Adrenal gland (tissue), 12 donors: ENCODE measurements around the gene RPL11. TPM values are rescaled to one million over a fixed set of nuclear protein-coding genes. Genes with fewer than 3 reads are reported as not detected.

Source experiments
- DNase-seq, 7 donors: peaks; one replicate each; pipeline ENCODE4 v3.0.0-alpha.2; 2019 to 2020
- H3K27ac ChIP-seq, 5 donors: fragments of 200-600 bp; sonication (generic) in 4 of 5; 1 replicate in 3 of 5; 2 replicates in 2 of 5; pipeline versions ENCODE4 v1.5.1 to v1.8.0; 2016 to 2020; ENCODE audit warnings: mild to moderate bottlenecking in 1 of 5
- H3K27me3 ChIP-seq: fragments of 200-600 bp; 2 replicates; pipeline ENCODE4 v1.8.0; 2021
- H3K36me3 ChIP-seq, 2 donors: fragments of 200-600 bp; replicated peaks in 1 of 2; 1 replicate in 1 of 2; 2 replicates in 1 of 2; pipeline versions ENCODE4 v1.5.1 to v1.8.0; 2018 to 2022
- H3K4me1 ChIP-seq, 2 donors: fragments of 200-600 bp; replicated peaks in 1 of 2; 1 replicate in 1 of 2; 2 replicates in 1 of 2; pipeline versions ENCODE4 v1.5.1 to v1.8.0; 2018 to 2021
- H3K4me3 ChIP-seq, 4 donors: fragments of 200-600 bp; sonication (generic) in 3 of 4; one replicate each; pipeline ENCODE4 v1.5.1; 2016 to 2018
- H3K9me3 ChIP-seq, 3 donors: fragments of 200-600 bp; sonication (generic) in 1 of 3; replicated peaks in 1 of 3; 1 replicate in 2 of 3; 2 replicates in 1 of 3; pipeline versions ENCODE4 v1.5.1 to v1.8.0; 2016 to 2021
- POLR2A ChIP-seq, 2 donors: fragments of 450-650 bp; IDR thresholded peaks; one replicate each; pipeline ENCODE4 v1.6.1; 2017; ENCODE audit warnings: antibody characterized with exemption in 2 of 2, mild to moderate bottlenecking in 2 of 2, moderate library complexity in 1 of 2
- WGBS, 4 donors: extraction: QIAGEN DNeasy Blood & Tissue Kit in 2 of 4; methylation state at CpG; one replicate each; pipeline versions ENCODE4 v1.1.5 to v1.1.7; 2013 to 2017; 5-methylcytosine and 5-hydroxymethylcytosine counted together
- intact Hi-C, 2 donors: fragments of 100-400 bp; cut with DNase I; formaldehyde crosslinking; loops; one replicate each; pipeline versions ENCODE4 v1.14.1 to v1.15.0; 2022 to 2023
- polyA plus RNA-seq, 3 donors: library from polyadenylated mRNA; stranded (reverse); fragments of 200-250 nt in 2 of 3; fragments of 350-450 nt in 1 of 3; fragmentation: Illumina TruSeq in 1 of 3; extraction: RNeasy Lipid Tissue Mini Kit (QIAGEN cat#74804) in 1 of 3; gene quantifications; one replicate each; pipeline ENCODE4 v1.2.3, GENCODE V29; 2013 to 2014
- total RNA-seq, 9 donors: library from RNA; depleted of rRNA in 4 of 9; stranded (reverse); fragments of >200 nt in 4 of 9; fragments of 120-200 nt in 1 of 9; fragmentation: NEBNext Ultra II Directional in 1 of 9; extraction: Animal tissue kit (Norgen Biotek cat#: 25700) in 1 of 9; gene quantifications; one replicate each; pipeline versions ENCODE4 v1.1.0 to v1.2.4, GENCODE V29; 2013 to 2023
- TF ChIP-seq, protein P1 (sequence below), 6 experiments: fragments of 450-650 bp in 4 of 6; fragments of 200-600 bp in 2 of 6; sonication (generic) in 1 of 6; IDR thresholded peaks; 1 replicate in 5 of 6; 2 replicates in 1 of 6; pipeline versions ENCODE4 v1.5.1 to v1.8.0; 2016 to 2021; ENCODE audit warnings: antibody characterized with exemption in 6 of 6, mild to moderate bottlenecking in 2 of 6, moderate library complexity in 1 of 6
- donor health status: healthy with polysubstance abuse.
- donor health status: Bipolar disorder and iron deficiency.
- donor health status: DM: yes; HTN: yes; CAD: no.
- donor health status: DM: no; HTN: no; CAD: no.
- donor health status: DM: no; HTN: no; CAD: no.
- donor health status: DM: yes; HTN: yes; CAD: no.

The RPL11 gene
- total and polyA plus RNA-seq, 12 donors = 685 to 2,028 (median 921) TPM

- no peak for TF ChIP-seq POLR2A (IDR thresholded peaks at IDR 0.05)
- TF ChIP-seq, protein P1, sequence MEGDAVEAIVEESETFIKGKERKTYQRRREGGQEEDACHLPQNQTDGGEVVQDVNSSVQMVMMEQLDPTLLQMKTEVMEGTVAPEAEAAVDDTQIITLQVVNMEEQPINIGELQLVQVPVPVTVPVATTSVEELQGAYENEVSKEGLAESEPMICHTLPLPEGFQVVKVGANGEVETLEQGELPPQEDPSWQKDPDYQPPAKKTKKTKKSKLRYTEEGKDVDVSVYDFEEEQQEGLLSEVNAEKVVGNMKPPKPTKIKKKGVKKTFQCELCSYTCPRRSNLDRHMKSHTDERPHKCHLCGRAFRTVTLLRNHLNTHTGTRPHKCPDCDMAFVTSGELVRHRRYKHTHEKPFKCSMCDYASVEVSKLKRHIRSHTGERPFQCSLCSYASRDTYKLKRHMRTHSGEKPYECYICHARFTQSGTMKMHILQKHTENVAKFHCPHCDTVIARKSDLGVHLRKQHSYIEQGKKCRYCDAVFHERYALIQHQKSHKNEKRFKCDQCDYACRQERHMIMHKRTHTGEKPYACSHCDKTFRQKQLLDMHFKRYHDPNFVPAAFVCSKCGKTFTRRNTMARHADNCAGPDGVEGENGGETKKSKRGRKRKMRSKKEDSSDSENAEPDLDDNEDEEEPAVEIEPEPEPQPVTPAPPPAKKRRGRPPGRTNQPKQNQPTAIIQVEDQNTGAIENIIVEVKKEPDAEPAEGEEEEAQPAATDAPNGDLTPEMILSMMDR (IDR thresholded peaks at IDR 0.05) = no peak
- intact Hi-C loops = no loop called here
- no peaks in the 10 kb centered on the region for H3K9me3 ChIP-seq
- H3K36me3 ChIP-seq = peaks cover 0 to 55% of the 10 kb centered on the region in 2 donors
- WGBS, 4 donors = 80 to 84% (median 82%) methylated on average over 5 of the region's 5 CpGs
- no peak for DNase-seq
- no peak overlapping the region for H3K27ac ChIP-seq
- no peaks in the 10 kb centered on the region for H3K27me3 ChIP-seq
- no peaks in the 10 kb centered on the region for H3K4me1 ChIP-seq
- H3K4me3 ChIP-seq = no peak overlapping the region
These were observed 10.4 kb downstream of the RPL11 start for GRCh38 chr1:23701996-23702395.

DNA sequence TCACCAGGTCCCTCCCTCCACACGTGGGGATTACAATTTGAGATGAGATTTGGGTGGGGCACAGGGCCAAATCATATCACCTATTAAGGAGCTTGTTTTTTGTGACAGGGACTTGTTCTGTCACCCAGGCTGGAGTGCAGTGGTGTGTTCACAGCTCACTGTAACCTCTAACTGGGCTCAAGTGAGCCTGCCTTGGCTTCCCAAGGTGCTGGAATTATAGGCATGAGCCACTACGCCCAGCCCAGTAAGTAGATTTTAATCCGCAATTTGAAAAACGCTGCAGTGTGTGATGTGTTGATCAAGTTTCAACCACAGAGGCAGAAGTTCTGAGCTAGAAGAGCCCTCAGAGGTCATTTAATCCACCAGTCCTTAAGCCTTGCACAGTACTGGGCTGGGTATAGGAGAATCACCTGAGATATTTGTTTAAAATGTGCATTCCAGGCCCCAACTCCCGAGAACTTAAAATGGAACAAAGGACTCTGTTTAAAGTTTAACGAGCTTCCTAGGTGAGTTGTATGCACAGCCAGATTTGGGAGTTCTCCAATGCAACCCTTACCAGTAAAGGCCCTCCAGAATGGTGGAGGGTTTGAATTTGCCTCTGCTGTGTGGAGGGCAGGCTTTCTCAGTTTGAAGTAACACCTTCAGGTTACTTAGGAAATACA, 13.4 kb downstream of the RPL11 start:
- intact Hi-C loops = no loop called here
- 88 to 95% (median 91%) methylated on average over 6 of the region's 6 CpGs for WGBS, 4 donors
- Histone ChIP-seq H3K36me3 (peaks cover 0 to 29% of the 10 kb centered on the region in 2 donors), H3K27ac (no peak overlapping the region), H3K9me3 (no peaks in the 10 kb centered on the region), H3K4me3 (no peak overlapping the region), H3K27me3 (no peaks in the 10 kb centered on the region), H3K4me1 (no peaks in the 10 kb centered on the region)
- DNase-seq = no peak
- TF ChIP-seq POLR2A (IDR thresholded peaks at IDR 0.05) = no peak
- TF ChIP-seq, protein P1 (IDR thresholded peaks at IDR 0.05) = no peak

GRCh38 chr1:23709229-23709628, 17.6 kb downstream of the RPL11 start:
- TF ChIP-seq, protein P1 (IDR thresholded peaks at IDR 0.05) = no peak
- TF ChIP-seq POLR2A (IDR thresholded peaks at IDR 0.05) = no peak
- intact Hi-C loops = no loop called here
- 87 to 95% (median 94%) methylated on average over 4 of the region's 4 CpGs for WGBS, 4 donors

GRCh38 chr1:23718482-23718881, 26.9 kb downstream of the RPL11 start:
- H3K4me3 ChIP-seq = no peak overlapping the region
- no peak overlapping the region for H3K27ac ChIP-seq
- TF ChIP-seq POLR2A (IDR thresholded peaks at IDR 0.05) = no peak
- TF ChIP-seq, protein P1 (IDR thresholded peaks at IDR 0.05) = peak in 4 of 6 experiments; percentile 13 to 28 (median 22)
- no peak for DNase-seq
- 81 to 90% (median 84%) methylated on average over 3 of the region's 3 CpGs for WGBS, 4 donors
- intact Hi-C loops = no loop called here
- H3K4me1 ChIP-seq = no peaks in the 10 kb centered on the region
- no peaks in the 10 kb centered on the region for H3K9me3 ChIP-seq
- no peaks in the 10 kb centered on the region for H3K36me3 ChIP-seq
- no peaks in the 10 kb centered on the region for H3K27me3 ChIP-seq

More at GRCh38 chr1:23709229-23709628, 17.6 kb downstream of the RPL11 start:
- H3K4me1 ChIP-seq = no peaks in the 10 kb centered on the region
- H3K36me3 ChIP-seq = peaks cover 0 to 3% of the 10 kb centered on the region in 2 donors
- no peaks in the 10 kb centered on the region for H3K9me3 ChIP-seq
- no peaks in the 10 kb centered on the region for H3K27me3 ChIP-seq
- DNase-seq = no peak
- no peak overlapping the region for H3K4me3 ChIP-seq
- H3K27ac ChIP-seq = no peak overlapping the region
